ENCODE measurements around the gene CCDC12.

The CCDC12 gene

GRCh38 chr3:47000198-47000815, 23.8 kb upstream of the CCDC12 start:
- Histone ChIP-seq H3K4me3 (ENCODE audit: low read depth, low read length) (no peak overlapping the region), H3K4me1 (ENCODE audit: control insufficient read depth, insufficient read depth, low read length) (peaks cover 4% of the 10 kb centered on the region; the same call in 1 of the 2 replicates), H3K36me3 (ENCODE audit: control insufficient read depth, insufficient read depth, low read length) (peaks cover 69% of the 10 kb centered on the region), H3K9me3 (ENCODE audit: control insufficient read depth, insufficient read depth, low read depth, low read length) (no peaks in the 10 kb centered on the region), H3K9ac (ENCODE audit: low read length) (no peak overlapping the region), H3K27me3 (ENCODE audit: control insufficient read depth, insufficient read depth, low read length) (no peaks in the 10 kb centered on the region), H3K27ac (ENCODE audit: low read depth, low read length) (no peak overlapping the region)

GRCh38 chr3:46999516-47000197, 23.1 kb upstream of the CCDC12 start:
- Histone ChIP-seq H3K4me1 (ENCODE audit: control insufficient read depth, insufficient read depth, low read length) (peaks cover 4% of the 10 kb centered on the region; the same call in 1 of the 2 replicates), H3K9ac (ENCODE audit: low read length) (no peak overlapping the region), H3K9me3 (ENCODE audit: control insufficient read depth, insufficient read depth, low read depth, low read length) (no peaks in the 10 kb centered on the region), H3K27me3 (ENCODE audit: control insufficient read depth, insufficient read depth, low read length) (no peaks in the 10 kb centered on the region), H3K27ac (ENCODE audit: low read depth, low read length) (no peak overlapping the region), H3K4me3 (ENCODE audit: low read depth, low read length) (no peak overlapping the region), H3K36me3 (ENCODE audit: control insufficient read depth, insufficient read depth, low read length) (peaks cover 70% of the 10 kb centered on the region)

GRCh38 chr3:46998852-46999515, 22.4 kb upstream of the CCDC12 start:
- H3K36me3 ChIP-seq (ENCODE audit: control insufficient read depth, insufficient read depth, low read length), result peaks cover 70% of the 10 kb centered on the region

GRCh38 chr3:46998121-46998851, 21.7 kb upstream of the CCDC12 start:
- Histone ChIP-seq H3K9me3 (ENCODE audit: control insufficient read depth, insufficient read depth, low read depth, low read length) (no peaks in the 10 kb centered on the region), H3K27ac (ENCODE audit: low read depth, low read length) (no peak overlapping the region), H3K4me1 (ENCODE audit: control insufficient read depth, insufficient read depth, low read length) (peaks cover 4% of the 10 kb centered on the region; the same call in 1 of the 2 replicates), H3K4me3 (ENCODE audit: low read depth, low read length) (no peak overlapping the region), H3K9ac (ENCODE audit: low read length) (no peak overlapping the region), H3K27me3 (ENCODE audit: control insufficient read depth, insufficient read depth, low read length) (no peaks in the 10 kb centered on the region), H3K36me3 (ENCODE audit: control insufficient read depth, insufficient read depth, low read length) (peaks cover 69% of the 10 kb centered on the region)

More at GRCh38 chr3:46998852-46999515, 22.4 kb upstream of the CCDC12 start:
- Histone ChIP-seq H3K4me3 (ENCODE audit: low read depth, low read length) (no peak overlapping the region), H3K4me1 (ENCODE audit: control insufficient read depth, insufficient read depth, low read length) (peaks cover 4% of the 10 kb centered on the region; the same call in 1 of the 2 replicates), H3K9me3 (ENCODE audit: control insufficient read depth, insufficient read depth, low read depth, low read length) (no peaks in the 10 kb centered on the region), H3K9ac (ENCODE audit: low read length) (no peak overlapping the region), H3K27ac (ENCODE audit: low read depth, low read length) (no peak overlapping the region), H3K27me3 (ENCODE audit: control insufficient read depth, insufficient read depth, low read length) (no peaks in the 10 kb centered on the region)

- Histone ChIP-seq H3K9me3 (ENCODE audit: control insufficient read depth, insufficient read depth, low read depth, low read length) (no peaks in the 10 kb centered on the region), H3K9ac (ENCODE audit: low read length) (no peak overlapping the region), H3K27ac (ENCODE audit: low read depth, low read length) (no peak overlapping the region), H3K4me1 (ENCODE audit: control insufficient read depth, insufficient read depth, low read length) (peaks cover 4% of the 10 kb centered on the region; the same call in 1 of the 2 replicates), H3K36me3 (ENCODE audit: control insufficient read depth, insufficient read depth, low read length) (peaks cover 70% of the 10 kb centered on the region), H3K4me3 (ENCODE audit: low read depth, low read length) (no peak overlapping the region), H3K27me3 (ENCODE audit: control insufficient read depth, insufficient read depth, low read length) (no peaks in the 10 kb centered on the region)
Observed at GRCh38 chr3:46997453-46998091, 21.0 kb upstream of the CCDC12 start.

- peaks cover 70% of the 10 kb centered on the region for H3K36me3 ChIP-seq (ENCODE audit: control insufficient read depth, insufficient read depth, low read length)
- peaks cover 4% of the 10 kb centered on the region; the same call in 1 of the 2 replicates for H3K4me1 ChIP-seq (ENCODE audit: control insufficient read depth, insufficient read depth, low read length)
- no peak overlapping the region for H3K4me3 ChIP-seq (ENCODE audit: low read depth, low read length)
- no peaks in the 10 kb centered on the region for H3K27me3 ChIP-seq (ENCODE audit: control insufficient read depth, insufficient read depth, low read length)
- H3K27ac ChIP-seq (ENCODE audit: low read depth, low read length), result no peak overlapping the region
- H3K9ac ChIP-seq (ENCODE audit: low read length), result no peak overlapping the region
- H3K9me3 ChIP-seq (ENCODE audit: control insufficient read depth, insufficient read depth, low read depth, low read length), result no peaks in the 10 kb centered on the region
Observed at GRCh38 chr3:46996689-46997452, 20.3 kb upstream of the CCDC12 start.

GRCh38 chr3:46995901-46996562, 19.5 kb upstream of the CCDC12 start:
- H3K27ac ChIP-seq (ENCODE audit: low read depth, low read length), result no peak overlapping the region
- H3K9ac ChIP-seq (ENCODE audit: low read length), result no peak overlapping the region
- H3K9me3 ChIP-seq (ENCODE audit: control insufficient read depth, insufficient read depth, low read depth, low read length), result no peaks in the 10 kb centered on the region
- peaks cover 70% of the 10 kb centered on the region for H3K36me3 ChIP-seq (ENCODE audit: control insufficient read depth, insufficient read depth, low read length)
- no peak overlapping the region for H3K4me3 ChIP-seq (ENCODE audit: low read depth, low read length)
- H3K27me3 ChIP-seq (ENCODE audit: control insufficient read depth, insufficient read depth, low read length), result no peaks in the 10 kb centered on the region
- peaks cover 4% of the 10 kb centered on the region; the same call in 1 of the 2 replicates for H3K4me1 ChIP-seq (ENCODE audit: control insufficient read depth, insufficient read depth, low read length)

GRCh38 chr3:46994801-46995731, 18.5 kb upstream of the CCDC12 start:
- no peak overlapping the region for H3K4me3 ChIP-seq (ENCODE audit: low read depth, low read length)
- peaks cover 67% of the 10 kb centered on the region for H3K36me3 ChIP-seq (ENCODE audit: control insufficient read depth, insufficient read depth, low read length)
- no peak overlapping the region for H3K9ac ChIP-seq (ENCODE audit: low read length)
- no peaks in the 10 kb centered on the region for H3K27me3 ChIP-seq (ENCODE audit: control insufficient read depth, insufficient read depth, low read length)
- H3K9me3 ChIP-seq (ENCODE audit: control insufficient read depth, insufficient read depth, low read depth, low read length), result no peaks in the 10 kb centered on the region
- peaks cover 4% of the 10 kb centered on the region; the same call in 1 of the 2 replicates for H3K4me1 ChIP-seq (ENCODE audit: control insufficient read depth, insufficient read depth, low read length)
- H3K27ac ChIP-seq (ENCODE audit: low read depth, low read length), result no peak overlapping the region

GRCh38 chr3:46993986-46994385, 17.4 kb upstream of the CCDC12 start:
- H3K36me3 ChIP-seq (ENCODE audit: control insufficient read depth, insufficient read depth, low read length), result peaks cover 60% of the 10 kb centered on the region
- no peaks in the 10 kb centered on the region for H3K9me3 ChIP-seq (ENCODE audit: control insufficient read depth, insufficient read depth, low read depth, low read length)
- no peak overlapping the region for H3K9ac ChIP-seq (ENCODE audit: low read length)
- peaks cover 13% of the 10 kb centered on the region for H3K4me1 ChIP-seq (ENCODE audit: control insufficient read depth, insufficient read depth, low read length)
- H3K4me3 ChIP-seq (ENCODE audit: low read depth, low read length), result no peak overlapping the region
- H3K27me3 ChIP-seq (ENCODE audit: control insufficient read depth, insufficient read depth, low read length), result no peaks in the 10 kb centered on the region
- H3K27ac ChIP-seq (ENCODE audit: low read depth, low read length), result no peak overlapping the region
